SK-N-MC (cell line): ENCODE measurements around the gene MBOAT2.
A peak's percentile ranks its signal among the peaks of the same experiment; 100 is the strongest.
"Not testable (repeated sequence)": the region's sequence is repeated elsewhere in the genome, so short reads cannot be mapped to it uniquely, and the experiment has no call there.

Experiments used
- DNase-seq: peaks from one replicate; pipeline ENCODE4 v3.0.0-alpha.2; 2011; ENCODE audit warnings: low read depth, low spot score
- H3K27ac ChIP-seq: fragments of 200-600 bp; sonication (generic); 2 replicates; pipeline ENCODE4 v1.5.1; 2016; ENCODE audit warnings: mixed run types
- H3K36me3 ChIP-seq: fragments of 200-600 bp; sonication (generic); 2 replicates; pipeline ENCODE4 v1.6.1; 2017; ENCODE audit warnings: antibody characterized with exemption, low read length, mixed read lengths; ENCODE audit not compliant: insufficient read depth
- H3K4me3 ChIP-seq: fragments of 200-600 bp; sonication (generic); 2 replicates; pipeline ENCODE4 v1.5.1; 2016
- H3K9ac ChIP-seq: fragments of 200-600 bp; sonication (generic); 2 replicates; pipeline ENCODE4 v1.8.0; 2017; ENCODE audit warnings: mixed run types, mixed read lengths; ENCODE audit not compliant: insufficient read length
- H3K9me3 ChIP-seq: fragments of 200-600 bp; sonication (generic); 2 replicates; pipeline ENCODE4 v1.6.1; 2017; ENCODE audit warnings: low read depth, mild to moderate bottlenecking, antibody characterized with exemption, low read length, moderate library complexity, mixed read lengths
- EZH2 ChIP-seq: fragments of 200-600 bp; sonication (generic); IDR thresholded peaks from one replicate; pipeline ENCODE4 v1.6.1; 2017; ENCODE audit warnings: antibody characterized with exemption
- FOXP2 ChIP-seq: optimal IDR thresholded peaks from 2 replicates; pipeline ENCODE3; 2011; ENCODE audit warnings: mild to moderate bottlenecking, moderate library complexity; ENCODE audit not compliant: insufficient read depth; ENCODE audit errors: extremely low read length, control extremely low read depth
- POLR2AphosphoS5 ChIP-seq: IDR thresholded peaks from 2 replicates; pipeline ENCODE4 v1.6.1; 2012; ENCODE audit warnings: mild to moderate bottlenecking, low read depth, low read length, borderline replicate concordance

The MBOAT2 gene

DNA sequence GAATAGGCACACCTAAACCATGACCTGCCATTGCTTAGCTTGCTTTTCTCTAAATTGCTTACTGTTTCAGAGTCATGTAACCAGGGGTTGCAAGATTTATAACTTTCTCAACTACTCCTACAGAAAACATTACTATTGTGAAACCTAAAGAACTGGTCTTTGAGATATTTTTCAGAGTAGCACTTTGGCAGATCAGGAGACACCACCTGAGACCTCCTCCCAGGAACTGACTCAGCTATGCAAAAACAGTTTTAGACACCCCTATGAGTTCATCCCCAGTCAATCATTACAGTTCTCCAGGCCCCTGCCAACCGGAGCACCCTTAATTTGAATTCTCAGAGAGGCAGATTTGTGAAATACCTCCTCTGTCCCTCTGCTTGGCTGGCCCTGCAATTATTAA lies 80.3 kb downstream of the MBOAT2 start:
- H3K9ac ChIP-seq = no peak overlapping the region
- H3K4me3 ChIP-seq = no peak overlapping the region
- no peak overlapping the region for H3K27ac ChIP-seq
- DNase-seq = no peak
- H3K9me3 ChIP-seq = no peaks in the 10 kb centered on the region
- no peaks in the 10 kb centered on the region for H3K36me3 ChIP-seq
- no peak for TF ChIP-seq EZH2
- no peak for TF ChIP-seq FOXP2
- no peak for TF ChIP-seq POLR2AphosphoS5

GRCh38 chr2:8922431-8922830 lies 81.1 kb downstream of the MBOAT2 start:
- no peak for DNase-seq
- TF ChIP-seq POLR2AphosphoS5 (no peak), EZH2 (no peak), FOXP2 (no peak)
- H3K27ac ChIP-seq = no peak overlapping the region

DNA sequence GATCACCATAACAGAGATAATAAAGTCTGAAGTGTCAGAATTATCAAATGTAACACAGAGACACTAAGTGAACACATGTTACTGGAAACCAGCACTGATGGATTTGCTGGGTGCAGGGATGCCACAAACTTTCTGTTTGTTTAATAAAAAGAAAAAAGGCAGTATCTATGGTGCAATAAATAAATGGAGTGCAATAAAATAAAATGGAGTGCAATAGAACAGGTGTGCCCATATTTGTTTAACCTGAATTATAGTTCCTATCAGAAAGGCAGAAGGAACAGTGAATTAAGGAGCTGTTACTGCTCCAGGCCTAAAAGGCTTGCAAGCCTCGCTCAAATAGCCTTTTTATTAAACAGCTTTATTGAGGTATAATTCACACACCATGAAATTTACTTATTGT lies 85.1 kb downstream of the MBOAT2 start:
- TF ChIP-seq FOXP2 (no peak), POLR2AphosphoS5 (no peak), EZH2 (no peak)
- no peaks in the 10 kb centered on the region for H3K36me3 ChIP-seq
- H3K4me3 ChIP-seq = no peak overlapping the region
- no peak overlapping the region for H3K27ac ChIP-seq
- DNase-seq = no peak
- H3K9me3 ChIP-seq = no peaks in the 10 kb centered on the region
- no peak overlapping the region for H3K9ac ChIP-seq

More at GRCh38 chr2:8922431-8922830, 81.1 kb downstream of the MBOAT2 start:
- no peaks in the 10 kb centered on the region for H3K9me3 ChIP-seq
- no peaks in the 10 kb centered on the region for H3K36me3 ChIP-seq
- H3K9ac ChIP-seq = no peak overlapping the region
- no peak overlapping the region for H3K4me3 ChIP-seq

- no peak overlapping the region for H3K9ac ChIP-seq
- no peaks in the 10 kb centered on the region for H3K9me3 ChIP-seq
- no peak for TF ChIP-seq FOXP2
- TF ChIP-seq EZH2 = no peak
- TF ChIP-seq POLR2AphosphoS5 = no peak
- H3K4me3 ChIP-seq = no peak overlapping the region
- H3K36me3 ChIP-seq = no peaks in the 10 kb centered on the region
- DNase-seq = no peak
- H3K27ac ChIP-seq = no peak overlapping the region
Observed at GRCh38 chr2:8915941-8916340, 87.5 kb downstream of the MBOAT2 start.

GRCh38 chr2:8913767-8914166 lies 89.7 kb downstream of the MBOAT2 start:
- H3K27ac ChIP-seq, DNase-seq, H3K4me3 ChIP-seq, H3K9ac ChIP-seq, H3K36me3 ChIP-seq, H3K9me3 ChIP-seq: not testable (repeated sequence)

GRCh38 chr2:8907764-8908288 lies 95.7 kb downstream of the MBOAT2 start:
- DNase-seq = no peak
- Histone ChIP-seq H3K9ac (no peak overlapping the region), H3K36me3 (peaks cover 3% of the 10 kb centered on the region), H3K27ac (no peak overlapping the region), H3K9me3 (no peaks in the 10 kb centered on the region), H3K4me3 (no peak overlapping the region)
- TF ChIP-seq FOXP2 (no peak), EZH2 (no peak), POLR2AphosphoS5 (no peak)

GRCh38 chr2:8903924-8904323 lies 99.6 kb downstream of the MBOAT2 start:
- H3K36me3 ChIP-seq, H3K9me3 ChIP-seq, H3K4me3 ChIP-seq, DNase-seq, H3K27ac ChIP-seq, H3K9ac ChIP-seq: not testable (repeated sequence)

DNA sequence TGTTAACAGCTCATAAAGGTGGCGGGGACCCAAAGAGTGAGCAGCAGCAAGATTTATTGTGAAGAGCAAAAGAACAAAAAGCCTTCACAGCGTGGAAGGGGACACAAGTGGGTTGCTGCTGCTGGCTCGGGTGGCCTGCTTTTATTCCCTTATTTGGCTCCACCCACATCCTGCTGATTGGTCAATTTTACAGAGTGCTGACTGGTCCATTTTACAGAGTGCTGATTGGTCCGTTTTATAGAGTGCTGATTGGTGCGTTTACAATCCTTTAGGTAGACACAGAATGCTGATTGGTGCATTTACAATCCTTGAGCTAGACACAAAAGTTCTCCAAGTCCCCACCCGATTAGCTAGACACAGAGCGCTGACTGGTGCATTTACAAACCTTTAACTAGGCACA lies 100.7 kb downstream of the MBOAT2 start:
- not testable (repeated sequence) for H3K9me3 ChIP-seq, H3K36me3 ChIP-seq, H3K4me3 ChIP-seq, H3K9ac ChIP-seq, H3K27ac ChIP-seq, DNase-seq

DNA sequence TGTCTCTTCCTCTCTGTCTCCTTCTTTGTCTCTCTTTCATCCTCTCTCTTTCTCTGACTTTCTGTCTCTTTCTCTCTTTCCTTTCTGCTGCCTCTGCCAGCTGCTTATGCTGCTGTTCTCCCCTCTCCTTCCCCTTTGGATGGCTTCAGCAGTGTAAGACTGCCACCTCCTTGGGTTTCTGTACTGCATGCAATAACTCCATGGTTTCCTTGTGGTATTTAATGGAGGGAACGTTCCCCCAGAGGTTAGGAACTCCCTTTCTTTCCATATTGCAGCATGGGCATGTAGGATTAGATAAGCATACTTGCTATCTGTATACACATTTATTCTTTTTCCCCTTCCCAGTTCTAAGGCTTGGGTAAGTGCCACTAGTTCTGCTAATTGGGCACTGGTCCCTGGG lies 106.3 kb downstream of the MBOAT2 start:
- H3K27ac ChIP-seq = 0 out of 2 replicates have a peak overlapping the region, but pooled peaks have one; percentile 2
- H3K9me3 ChIP-seq, DNase-seq, H3K36me3 ChIP-seq, H3K9ac ChIP-seq, H3K4me3 ChIP-seq: not testable (repeated sequence)

- H3K4me3 ChIP-seq, H3K9me3 ChIP-seq, H3K36me3 ChIP-seq, H3K9ac ChIP-seq, DNase-seq: not testable (repeated sequence)
- H3K27ac ChIP-seq = peak overlapping the region; percentile 33; the same call in 1 of the 2 replicates
Observed at GRCh38 chr2:8896671-8897070, 106.8 kb downstream of the MBOAT2 start.

- not testable (repeated sequence) for DNase-seq, H3K9me3 ChIP-seq, H3K36me3 ChIP-seq, H3K9ac ChIP-seq, H3K27ac ChIP-seq, H3K4me3 ChIP-seq
Observed at GRCh38 chr2:8895087-8895912, 108.2 kb downstream of the MBOAT2 start.
